Activated B cell treated with CpG ODN at 0.5 μM for 24 hours (primary cell): Measurements from ENCODE around the gene PIP5KL1. TPM values are rescaled to one million over a fixed set of nuclear protein-coding genes. Genes with fewer than 3 reads are reported as not detected.
A peak's percentile ranks its signal among the peaks of the same experiment; 100 is the strongest.

Source experiments
- ATAC-seq: fragments of 200-7000 bp; cut with Tn5 transposase; one replicate; pipeline ENCODE4 v1.10.0; 2021; ENCODE audit warnings: low read depth, mild to moderate bottlenecking, moderate library complexity
- CTCF ChIA-PET: fragments of 350-600 bp; sonication (Branson Sonifier 250); formaldehyde crosslinking; loops from one replicate; lab custom pipeline; 2021; ENCODE audit warnings: antibody characterized with exemption; lab: Charles Lee
- POLR2A ChIA-PET: fragments of 350-600 bp; sonication (Branson Sonifier 250); formaldehyde crosslinking; loops from one replicate; lab custom pipeline; 2021; ENCODE audit warnings: antibody characterized with exemption; lab: Charles Lee
- DNase-seq: peaks from one replicate; pipeline ENCODE4 v3.0.0; 2022
- H3K27ac Mint-ChIP-seq: one replicate; pipeline ENCODE4 v1.8.0; 2020; ENCODE audit warnings: mixed read lengths
- H3K27me3 Mint-ChIP-seq: one replicate; pipeline ENCODE4 v1.8.0; 2021; ENCODE audit warnings: mixed read lengths
- H3K36me3 Mint-ChIP-seq: one replicate; pipeline ENCODE4 v1.8.0; 2021; ENCODE audit warnings: low read depth, mixed read lengths
- H3K4me1 Mint-ChIP-seq: one replicate; pipeline ENCODE4 v1.8.0; 2021; ENCODE audit warnings: mixed read lengths
- H3K4me3 Mint-ChIP-seq: one replicate; pipeline ENCODE4 v1.8.0; 2020; ENCODE audit warnings: mild to moderate bottlenecking, mixed read lengths
- H3K9me3 Mint-ChIP-seq: one replicate; pipeline ENCODE4 v1.8.0; 2020; ENCODE audit warnings: mixed read lengths
- CTCF ChIP-seq: fragments of 200-600 bp; IDR thresholded peaks from one replicate; pipeline ENCODE4 v1.8.0; 2022; ENCODE audit warnings: antibody characterized with exemption, mild to moderate bottlenecking
- intact Hi-C: fragments of 100-400 bp; cut with micrococcal nuclease; formaldehyde crosslinking; loops from one replicate; pipeline ENCODE4 v1.15.1; 2024
- total RNA-seq: library from RNA; stranded (reverse); gene quantifications from 2 replicates; pipeline ENCODE4 v1.2.3, GENCODE V29; 2022

Gene PIP5KL1
- total RNA-seq, 1 donor from 2014 or later, result 1.8 TPM

- intact Hi-C loops, result no loop called here
- POLR2A ChIA-PET, result interaction anchor here (1.0 to 1.2 kb wide), 2 partner anchors 9 to 16 kb away, joined by 3 to 6 read pairs; no protein-coding TSS in a partner anchor
- peaks cover 3% of the 10 kb centered on the region for H3K9me3 Mint-ChIP-seq
Observed at GRCh38 chr9:127963041-127963358, 32.4 kb upstream of the PIP5KL1 start.

DNA sequence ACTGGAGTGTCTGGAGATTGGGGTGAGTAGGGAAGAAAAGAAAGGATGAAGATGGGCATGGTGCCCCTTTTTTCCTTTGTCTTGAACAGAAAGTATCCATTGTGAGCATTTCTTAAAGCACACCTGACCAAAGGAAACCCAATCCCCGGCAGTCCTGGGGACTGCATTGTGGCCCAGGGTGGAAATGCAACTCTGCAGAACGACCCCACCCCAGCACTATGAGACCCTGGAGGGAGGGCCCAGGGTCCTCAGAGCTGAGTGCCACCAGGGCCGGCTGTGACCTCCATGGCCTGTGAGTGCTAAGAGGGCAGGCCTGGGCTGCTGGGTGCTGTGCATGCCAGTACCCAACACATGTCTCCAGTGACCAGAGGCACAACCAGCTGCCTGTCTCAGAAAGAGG is 31.7 kb upstream of the PIP5KL1 start:
- intact Hi-C loops, result no loop called here
- DNase-seq (no peak), ATAC-seq (no peak)
- H3K9me3 Mint-ChIP-seq, result peaks cover 3% of the 10 kb centered on the region
- CTCF ChIA-PET, result no interaction called here
- no peaks in the 10 kb centered on the region for H3K27me3 Mint-ChIP-seq
- TF ChIP-seq CTCF, result no peak
- H3K36me3 Mint-ChIP-seq, result peaks cover 45% of the 10 kb centered on the region
- no peak overlapping the region for H3K4me3 Mint-ChIP-seq
- POLR2A ChIA-PET, result interaction anchor here (1.6 to 3.0 kb wide), 2 partner anchors 9 to 17 kb away, joined by 3 to 13 read pairs; no protein-coding TSS in a partner anchor
- H3K4me1 Mint-ChIP-seq, result peaks cover 86% of the 10 kb centered on the region
- H3K27ac Mint-ChIP-seq, result peak overlapping the region; percentile 81

More at GRCh38 chr9:127963041-127963358, 32.4 kb upstream of the PIP5KL1 start:
- H3K4me3 Mint-ChIP-seq, result no peak overlapping the region
- no peaks in the 10 kb centered on the region for H3K27me3 Mint-ChIP-seq
- H3K4me1 Mint-ChIP-seq, result peaks cover 89% of the 10 kb centered on the region
- no peak for DNase-seq
- H3K27ac Mint-ChIP-seq, result peak overlapping the region; percentile 81
- no peak for ATAC-seq
- CTCF ChIA-PET, result interaction anchor here (0.6 kb wide), 1 partner anchor 110 kb away, joined by 3 read pairs; no protein-coding TSS in a partner anchor
- no peak for TF ChIP-seq CTCF
- peaks cover 45% of the 10 kb centered on the region for H3K36me3 Mint-ChIP-seq

- H3K27ac Mint-ChIP-seq, result peak overlapping the region; percentile 69
- peaks cover 84% of the 10 kb centered on the region for H3K4me1 Mint-ChIP-seq
- DNase-seq (no peak), ATAC-seq (no peak)
- ChIA-PET CTCF (no interaction called here), POLR2A (interaction anchor here (1.6 to 3.0 kb wide), 2 partner anchors 10 to 17 kb away, joined by 3 to 13 read pairs; no protein-coding TSS in a partner anchor)
- intact Hi-C loops, result no loop called here
- H3K27me3 Mint-ChIP-seq, result no peaks in the 10 kb centered on the region
- H3K9me3 Mint-ChIP-seq, result peaks cover 3% of the 10 kb centered on the region
- H3K4me3 Mint-ChIP-seq, result no peak overlapping the region
- TF ChIP-seq CTCF, result no peak
- peaks cover 45% of the 10 kb centered on the region for H3K36me3 Mint-ChIP-seq
Observed at GRCh38 chr9:127961613-127962155, 31.1 kb upstream of the PIP5KL1 start.

GRCh38 chr9:127961155-127961490 is 30.5 kb upstream of the PIP5KL1 start:
- CTCF ChIA-PET, result no interaction called here
- no peak overlapping the region for H3K4me3 Mint-ChIP-seq
- H3K27ac Mint-ChIP-seq, result peak overlapping the region; percentile 69
- H3K36me3 Mint-ChIP-seq, result peaks cover 45% of the 10 kb centered on the region
- H3K9me3 Mint-ChIP-seq, result peaks cover 3% of the 10 kb centered on the region
- ATAC-seq, result no peak
- peaks cover 80% of the 10 kb centered on the region for H3K4me1 Mint-ChIP-seq
- H3K27me3 Mint-ChIP-seq, result no peaks in the 10 kb centered on the region
- TF ChIP-seq CTCF, result no peak
- intact Hi-C loops, result no loop called here
- POLR2A ChIA-PET, result interaction anchor here (1.2 to 3.0 kb wide), 3 partner anchors 10 to 23 kb away, joined by 3 to 13 read pairs (median 3); no protein-coding TSS in a partner anchor
- no peak for DNase-seq

DNA sequence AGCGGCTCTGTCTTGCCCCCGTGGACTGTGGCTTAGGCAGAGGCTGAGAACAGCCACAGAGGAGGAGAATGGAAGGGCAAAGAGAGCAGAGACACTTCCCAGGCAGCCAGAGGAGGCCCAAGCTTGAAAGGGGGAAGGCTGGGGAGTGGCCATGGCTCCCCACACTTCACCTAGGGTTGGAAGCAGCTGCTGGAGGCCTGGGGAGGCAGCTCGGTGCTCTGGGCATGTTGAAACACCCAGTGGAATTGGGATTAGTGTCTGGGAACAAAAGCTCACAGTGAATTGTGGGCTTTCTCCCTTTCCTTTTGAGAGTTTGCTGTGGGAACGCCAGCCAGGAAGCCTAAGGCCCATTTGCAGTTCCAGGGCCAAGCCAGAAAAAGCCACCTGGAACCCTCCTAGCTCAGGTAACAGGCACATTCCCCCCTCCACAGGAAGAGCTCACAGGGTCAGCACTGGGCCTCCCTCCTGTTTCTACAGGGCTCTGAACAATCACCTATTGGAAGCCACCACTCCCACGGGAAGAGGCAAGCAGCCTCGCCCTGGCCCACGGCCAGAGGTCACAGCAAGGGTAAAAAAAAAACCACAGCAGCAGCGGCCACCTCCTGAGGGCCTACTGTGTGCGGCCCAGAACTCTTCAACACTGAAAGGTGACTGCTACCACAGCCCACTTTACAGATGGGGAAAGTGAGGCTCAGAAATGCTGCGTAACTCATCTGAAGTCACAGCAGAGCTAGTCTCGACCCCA is 30.0 kb upstream of the PIP5KL1 start:
- ATAC-seq, result no peak

More for the DNA sequence above, 30.0 kb upstream of the PIP5KL1 start:
- Mint-ChIP-seq H3K4me1 (peaks cover 80% of the 10 kb centered on the region), H3K36me3 (peaks cover 44% of the 10 kb centered on the region), H3K27ac (peak overlapping the region; percentile 75), H3K27me3 (no peaks in the 10 kb centered on the region), H3K9me3 (peaks cover 3% of the 10 kb centered on the region), H3K4me3 (no peak overlapping the region)
- TF ChIP-seq CTCF, result no peak
- intact Hi-C loops, result no loop called here
- DNase-seq, result no peak
- POLR2A ChIA-PET, result interaction anchor here (1.2 to 3.0 kb wide), 3 partner anchors 11 to 23 kb away, joined by 3 to 13 read pairs (median 3); no protein-coding TSS in a partner anchor
- CTCF ChIA-PET, result no interaction called here
